Neural cell (in vitro differentiated cells): ENCODE data around the gene GATAD1. TPM values are rescaled to one million over a fixed set of nuclear protein-coding genes. Genes with fewer than 3 reads are reported as not detected.

ENCODE experiments used
- H2AFZ ChIP-seq: fragments of 200-600, 300-800 bp; sonication (generic), shearing (Covaris generic); 2 replicates; pipeline ENCODE4 v1.6.0; 2014; ENCODE audit warnings: low read depth, mild to moderate bottlenecking, antibody characterized with exemption, low read length, moderate library complexity
- H3F3A ChIP-seq: fragments of 200-600 bp; shearing (Covaris generic); 2 replicates; pipeline ENCODE4 v1.6.1; 2016; ENCODE audit warnings: mild to moderate bottlenecking, moderate library complexity, mixed read lengths, antibody characterized with exemption, low read length; ENCODE audit not compliant: insufficient read depth, poor library complexity, severe bottlenecking
- H3K27ac ChIP-seq: fragments of 200-600, 300-800 bp; sonication (generic), shearing (Covaris generic); 2 replicates; pipeline ENCODE4 v1.5.1; 2014; ENCODE audit warnings: mild to moderate bottlenecking, low read length, moderate library complexity
- H3K27me3 ChIP-seq: fragments of 300-800, 200-600 bp; sonication (generic), shearing (Covaris generic); 2 replicates; pipeline ENCODE4 v1.6.0; 2014; ENCODE audit warnings: mild to moderate bottlenecking, low read depth, low read length, moderate library complexity; ENCODE audit not compliant: insufficient read depth
- H3K36me3 ChIP-seq: fragments of 300-800, 200-600 bp; sonication (generic), shearing (Covaris generic); 2 replicates; pipeline ENCODE4 v1.5.1; 2014; ENCODE audit warnings: mild to moderate bottlenecking, antibody characterized with exemption, low read length, moderate library complexity; ENCODE audit not compliant: insufficient read depth
- H3K4me2 ChIP-seq: fragments of 300-800, 200-600 bp; sonication (generic), shearing (Covaris generic); 2 replicates; pipeline ENCODE4 v1.6.0; 2014; ENCODE audit warnings: mild to moderate bottlenecking, low read length
- H3K4me3 ChIP-seq: fragments of 300-800, 200-600 bp; sonication (generic), shearing (Covaris generic); 2 replicates; pipeline ENCODE4 v1.5.1; 2014; ENCODE audit warnings: mild to moderate bottlenecking, low read length, moderate library complexity
- H3K79me2 ChIP-seq: fragments of 200-600 bp; shearing (Covaris generic); replicated peaks from 2 replicates; pipeline ENCODE4 v1.6.0; 2014; ENCODE audit warnings: mild to moderate bottlenecking, low read length, moderate library complexity; ENCODE audit not compliant: insufficient read depth
- H3K9ac ChIP-seq: fragments of 300-800, 200-600 bp; sonication (generic), shearing (Covaris generic); 2 replicates; pipeline ENCODE4 v1.6.1; 2016; ENCODE audit warnings: mild to moderate bottlenecking, low read length, mixed read lengths
- H3K9me2 ChIP-seq: fragments of 200-600 bp; shearing (Covaris generic); 2 replicates; pipeline ENCODE4 v1.6.1; 2016; ENCODE audit warnings: mild to moderate bottlenecking, low read length, mixed read lengths; ENCODE audit not compliant: insufficient read depth
- H3K9me3 ChIP-seq: fragments of 200-600, 300-800 bp; sonication (generic), shearing (Covaris generic); 2 replicates; pipeline ENCODE4 v1.6.1; 2016; ENCODE audit warnings: mild to moderate bottlenecking, mixed run types, low read length, moderate library complexity, mixed read lengths
- H4K20me1 ChIP-seq: fragments of 200-600 bp; shearing (Covaris generic); 2 replicates; pipeline ENCODE4 v1.6.1; 2016; ENCODE audit warnings: mild to moderate bottlenecking, mixed run types; ENCODE audit not compliant: insufficient read depth
- CTCF ChIP-seq: fragments of 450-650 bp; IDR thresholded peaks from 2 replicates; pipeline ENCODE4 v1.5.1; 2014; ENCODE audit warnings: antibody characterized with exemption, mild to moderate bottlenecking, moderate library complexity; ENCODE audit not compliant: poor library complexity, severe bottlenecking
- EP300 ChIP-seq: fragments of 450-650 bp; conservative IDR thresholded peaks from 2 replicates; pipeline ENCODE4 v1.6.1; 2014; ENCODE audit warnings: antibody characterized with exemption, mild to moderate bottlenecking, moderate library complexity; ENCODE audit not compliant: poor library complexity, severe bottlenecking
- EZH2 ChIP-seq: fragments of 200-600, 300-800 bp; shearing (Covaris generic), sonication (generic); IDR thresholded peaks from 2 replicates; pipeline ENCODE4 v1.6.1; 2014; ENCODE audit warnings: antibody characterized with exemption, low read length, borderline replicate concordance, mild to moderate bottlenecking; ENCODE audit not compliant: insufficient read depth, poor library complexity, severe bottlenecking
- MXI1 ChIP-seq: fragments of 450-650 bp; conservative IDR thresholded peaks from 2 replicates; pipeline ENCODE4 v1.6.1; 2014; ENCODE audit warnings: antibody characterized with exemption, mild to moderate bottlenecking; ENCODE audit not compliant: poor library complexity, severe bottlenecking
- POLR2AphosphoS5 ChIP-seq: IDR thresholded peaks from 2 replicates; pipeline ENCODE4 v1.6.1; 2012
- RAD21 ChIP-seq: fragments of 450-650 bp; conservative IDR thresholded peaks from 2 replicates; pipeline ENCODE4 v1.6.1; 2014; ENCODE audit warnings: antibody characterized with exemption, mild to moderate bottlenecking, moderate library complexity
- REST ChIP-seq: IDR thresholded peaks from 2 replicates; pipeline ENCODE4 v1.6.1; 2012; ENCODE audit warnings: borderline replicate concordance
- SMC3 ChIP-seq: fragments of 450-650 bp; conservative IDR thresholded peaks from 2 replicates; pipeline ENCODE4 v1.6.1; 2014; ENCODE audit warnings: antibody characterized with exemption, mild to moderate bottlenecking, moderate library complexity; ENCODE audit not compliant: poor library complexity
- TAF1 ChIP-seq: IDR thresholded peaks from 2 replicates; pipeline ENCODE4 v1.6.1; 2012; ENCODE audit warnings: low read depth
- polyA plus RNA-seq: library from polyadenylated mRNA; depleted of rRNA; stranded (reverse); fragments of >200 nt; gene quantifications from 2 replicates; pipeline ENCODE4 v1.2.3, GENCODE V29; 2014

GATAD1 gene
- polyA plus RNA-seq, 1 donor from 2014 or later, result 28.9 TPM

- Histone ChIP-seq H4K20me1 (no peaks in the 10 kb centered on the region), H3K79me2 (no peaks in the 10 kb centered on the region), H2AFZ (no peak overlapping the region), H3K36me3 (no peaks in the 10 kb centered on the region), H3K9me3 (no peaks in the 10 kb centered on the region), H3K27ac (no peak overlapping the region), H3K9me2 (no peaks in the 10 kb centered on the region), H3K4me3 (no peak overlapping the region), H3K4me2 (no peak overlapping the region), H3K9ac (no peak overlapping the region), H3F3A (no peaks in the 10 kb centered on the region), H3K27me3 (no peaks in the 10 kb centered on the region)
- TF ChIP-seq POLR2AphosphoS5 (no peak), MXI1 (no peak), CTCF (no peak), RAD21 (no peak), TAF1 (no peak), SMC3 (no peak), EZH2 (no peak), REST (no peak), EP300 (no peak)
Observed at GRCh38 chr7:92417913-92418312, 29.4 kb upstream of the GATAD1 start.

GRCh38 chr7:92421676-92422435, 25.4 kb upstream of the GATAD1 start:
- H2AFZ ChIP-seq, result no peak overlapping the region

More at GRCh38 chr7:92421676-92422435, 25.4 kb upstream of the GATAD1 start:
- TF ChIP-seq TAF1 (no peak), POLR2AphosphoS5 (no peak), EZH2 (no peak), EP300 (no peak), REST (no peak), MXI1 (no peak), RAD21 (no peak), SMC3 (no peak), CTCF (no peak)
- Histone ChIP-seq H3K9me2 (no peaks in the 10 kb centered on the region), H3F3A (no peaks in the 10 kb centered on the region), H3K9ac (no peak overlapping the region), H3K4me2 (no peak overlapping the region), H3K27me3 (no peaks in the 10 kb centered on the region), H4K20me1 (no peaks in the 10 kb centered on the region), H3K4me3 (no peak overlapping the region), H3K9me3 (no peaks in the 10 kb centered on the region), H3K79me2 (no peaks in the 10 kb centered on the region), H3K36me3 (no peaks in the 10 kb centered on the region), H3K27ac (no peak overlapping the region)
